KMS-11 (cell line): ENCODE data around the gene CPB2.

Source experiments
- H2AFZ ChIP-seq: fragments of 200-600 bp; sonication (generic); 2 replicates; pipeline ENCODE4 v1.6.1; 2016; ENCODE audit warnings: antibody characterized with exemption, mixed run types, low read depth
- H3K27ac ChIP-seq: fragments of 200-600 bp; sonication (generic); 2 replicates; pipeline ENCODE4 v1.6.1; 2016; ENCODE audit warnings: mild to moderate bottlenecking, mixed run types
- H3K27me3 ChIP-seq: fragments of 200-600 bp; sonication (generic); 2 replicates; pipeline ENCODE4 v1.6.1; 2017; ENCODE audit warnings: mild to moderate bottlenecking, low read depth, mixed run types, moderate library complexity; ENCODE audit not compliant: insufficient read depth
- H3K36me3 ChIP-seq: fragments of 200-600 bp; sonication (generic); 2 replicates; pipeline ENCODE4 v1.6.1; 2017; ENCODE audit warnings: mild to moderate bottlenecking, mixed run types; ENCODE audit not compliant: insufficient read depth
- H3K4me1 ChIP-seq: fragments of 200-600 bp; sonication (generic); 2 replicates; pipeline ENCODE4 v1.6.1; 2016; ENCODE audit warnings: mild to moderate bottlenecking, low read depth, mixed run types; ENCODE audit not compliant: poor library complexity, severe bottlenecking
- H3K4me2 ChIP-seq: fragments of 200-600 bp; sonication (generic); 2 replicates; pipeline ENCODE4 v1.7.0; 2016; ENCODE audit warnings: mild to moderate bottlenecking, mixed run types
- H3K4me3 ChIP-seq: fragments of 200-600 bp; sonication (generic); IDR thresholded peaks from 2 replicates; pipeline ENCODE4 v1.6.1; 2017; ENCODE audit warnings: low read depth, low read length, mixed read lengths; ENCODE audit not compliant: insufficient read depth
- H3K79me2 ChIP-seq: fragments of 200-600 bp; sonication (generic); 2 replicates; pipeline ENCODE4 v1.6.1; 2016; ENCODE audit warnings: low read depth, mixed run types; ENCODE audit not compliant: insufficient read depth
- H3K9ac ChIP-seq: fragments of 200-600 bp; sonication (generic); 2 replicates; pipeline ENCODE4 v1.6.1; 2016; ENCODE audit warnings: mild to moderate bottlenecking, mixed run types
- H4K20me1 ChIP-seq: fragments of 200-600 bp; sonication (generic); 2 replicates; pipeline ENCODE4 v1.6.1; 2016; ENCODE audit warnings: mild to moderate bottlenecking, mixed run types; ENCODE audit not compliant: insufficient read depth
- CTCF ChIP-seq: fragments of 200-600 bp; sonication (generic); conservative IDR thresholded peaks from 2 replicates; pipeline ENCODE4 v1.6.1; 2017; ENCODE audit warnings: low read depth, mild to moderate bottlenecking, antibody characterized with exemption, low read length, moderate library complexity, mixed read lengths

CPB2 gene

GRCh38 chr13:46109451-46109850 lies 4.6 kb upstream of the CPB2 start:
- H3K36me3 ChIP-seq: no peaks in the 10 kb centered on the region
- no peaks in the 10 kb centered on the region for H3K27me3 ChIP-seq
- no peak overlapping the region for H3K9ac ChIP-seq
- no peak overlapping the region for H3K4me3 ChIP-seq
- TF ChIP-seq CTCF: no peak
- H3K79me2 ChIP-seq: no peaks in the 10 kb centered on the region
- no peak overlapping the region for H3K27ac ChIP-seq
- H3K4me2 ChIP-seq: no peak overlapping the region
- H2AFZ ChIP-seq: no peak overlapping the region
- H4K20me1 ChIP-seq: no peaks in the 10 kb centered on the region
- H3K4me1 ChIP-seq: no peaks in the 10 kb centered on the region

- no peak overlapping the region for H3K4me3 ChIP-seq
- no peak for TF ChIP-seq CTCF
- H3K9ac ChIP-seq: no peak overlapping the region
- H3K27me3 ChIP-seq: no peaks in the 10 kb centered on the region
- no peaks in the 10 kb centered on the region for H3K4me1 ChIP-seq
- H3K79me2 ChIP-seq: no peaks in the 10 kb centered on the region
- no peaks in the 10 kb centered on the region for H4K20me1 ChIP-seq
- H3K4me2 ChIP-seq: no peak overlapping the region
- H3K27ac ChIP-seq: no peak overlapping the region
- H3K36me3 ChIP-seq: no peaks in the 10 kb centered on the region
- H2AFZ ChIP-seq: no peak overlapping the region
Measured at GRCh38 chr13:46106839-46107371, 2.1 kb upstream of the CPB2 start.

- no peaks in the 10 kb centered on the region for H4K20me1 ChIP-seq
- no peak for TF ChIP-seq CTCF
- H3K79me2 ChIP-seq: no peaks in the 10 kb centered on the region
- no peaks in the 10 kb centered on the region for H3K36me3 ChIP-seq
- no peak overlapping the region for H3K4me3 ChIP-seq
- no peak overlapping the region for H3K4me2 ChIP-seq
- H3K27ac ChIP-seq: no peak overlapping the region
- no peaks in the 10 kb centered on the region for H3K27me3 ChIP-seq
- no peak overlapping the region for H2AFZ ChIP-seq
- peaks cover 11% of the 10 kb centered on the region for H3K4me1 ChIP-seq
- H3K9ac ChIP-seq: no peak overlapping the region
Measured at GRCh38 chr13:46103037-46103436, 1.8 kb downstream of the CPB2 start.

GRCh38 chr13:46102255-46102605 lies 2.6 kb downstream of the CPB2 start:
- H3K27me3 ChIP-seq: no peaks in the 10 kb centered on the region
- H4K20me1 ChIP-seq: no peaks in the 10 kb centered on the region
- H3K4me2 ChIP-seq: no peak overlapping the region
- H3K4me3 ChIP-seq: no peak overlapping the region
- no peak overlapping the region for H3K27ac ChIP-seq
- H3K9ac ChIP-seq: no peak overlapping the region
- no peak overlapping the region for H2AFZ ChIP-seq
- peaks cover 11% of the 10 kb centered on the region for H3K4me1 ChIP-seq
- no peak for TF ChIP-seq CTCF
- no peaks in the 10 kb centered on the region for H3K36me3 ChIP-seq
- H3K79me2 ChIP-seq: no peaks in the 10 kb centered on the region
